Upper lobe of left lung (tissue), 6 donors: ENCODE results near the gene RBM12. TPM values are rescaled to one million over a fixed set of nuclear protein-coding genes. Genes with fewer than 3 reads are reported as not detected.

Experiments used
- ATAC-seq, 2 donors: fragments of 200-7000 bp; cut with Tn5 transposase; one replicate each; pipeline ENCODE4 v1.9.1; 2022; ENCODE audit warnings: mild to moderate bottlenecking in 2 of 2, moderate library complexity in 2 of 2; ENCODE audit not compliant: low FRiP score in 2 of 2
- DNase-seq, 2 donors: peaks; one replicate each; pipeline ENCODE4 v3.0.0-alpha.2; 2019 to 2020
- H3K27ac ChIP-seq, 4 donors: fragments of 200-600 bp; sonication (generic); one replicate each; pipeline ENCODE4 v1.5.1; 2016 to 2019
- H3K27me3 ChIP-seq, 4 donors: fragments of 200-600 bp; sonication (generic); one replicate each; pipeline ENCODE4 v1.5.1; 2017 to 2019
- H3K36me3 ChIP-seq, 4 donors: fragments of 200-600 bp; sonication (generic); one replicate each; pipeline ENCODE4 v1.5.1; 2016 to 2019
- H3K4me1 ChIP-seq, 4 donors: fragments of 200-600 bp; sonication (generic); one replicate each; pipeline ENCODE4 v1.5.1; 2018 to 2019
- H3K4me3 ChIP-seq, 4 donors: fragments of 200-600 bp; sonication (generic); one replicate each; pipeline ENCODE4 v1.5.1; 2017 to 2019; ENCODE audit warnings: mild to moderate bottlenecking in 2 of 4, moderate library complexity in 1 of 4
- H3K9me3 ChIP-seq, 4 donors: fragments of 200-600 bp; sonication (generic); one replicate each; pipeline ENCODE4 v1.5.1; 2018 to 2019
- EP300 ChIP-seq, 4 donors: sonication (generic); formaldehyde crosslinking; IDR thresholded peaks; one replicate each; pipeline ENCODE4 v1.5.1; 2017; ENCODE audit warnings: antibody characterized with exemption in 4 of 4, control low read depth in 2 of 4
- POLR2A ChIP-seq, 4 donors: fragments of 450-650 bp; IDR thresholded peaks; one replicate each; pipeline ENCODE4 v1.5.1; 2016 to 2017; ENCODE audit warnings: antibody characterized with exemption in 4 of 4, mild to moderate bottlenecking in 2 of 4
- POLR2AphosphoS5 ChIP-seq, 2 donors: sonication (generic); formaldehyde crosslinking; IDR thresholded peaks; one replicate each; pipeline ENCODE4 v1.5.1; 2017; ENCODE audit warnings: antibody characterized with exemption in 2 of 2
- WGBS, 2 donors: methylation state at CpG; one replicate each; pipeline ENCODE4 v1.1.5; 2017 to 2018; 5-methylcytosine and 5-hydroxymethylcytosine counted together
- total RNA-seq, 6 donors: library from RNA; depleted of rRNA in 4 of 6; stranded (reverse); fragments of >200 nt in 4 of 6; gene quantifications; one replicate each; pipeline versions ENCODE4 v1.1.0 to v1.2.1, GENCODE V29; 2016 to 2021
- TF ChIP-seq, protein P1 (sequence below), 6 experiments: fragments of 450-650 bp in 4 of 6; fragments of 200-600 bp in 2 of 6; sonication (generic) in 2 of 6; IDR thresholded peaks; one replicate each; pipeline ENCODE4 v1.5.1; 2016 to 2019; ENCODE audit warnings: antibody characterized with exemption in 6 of 6
- donor health status: DM: no; HTN: no; CAD: no; lungs with moderate emphysema.
- donor health status: DM: no; HTN: yes; CAD: no; lungs with severe emphysema.

The RBM12 gene
- total RNA-seq, 6 donors from 2014 or later: 14.1 to 64.9 (median 31.4) TPM

DNA sequence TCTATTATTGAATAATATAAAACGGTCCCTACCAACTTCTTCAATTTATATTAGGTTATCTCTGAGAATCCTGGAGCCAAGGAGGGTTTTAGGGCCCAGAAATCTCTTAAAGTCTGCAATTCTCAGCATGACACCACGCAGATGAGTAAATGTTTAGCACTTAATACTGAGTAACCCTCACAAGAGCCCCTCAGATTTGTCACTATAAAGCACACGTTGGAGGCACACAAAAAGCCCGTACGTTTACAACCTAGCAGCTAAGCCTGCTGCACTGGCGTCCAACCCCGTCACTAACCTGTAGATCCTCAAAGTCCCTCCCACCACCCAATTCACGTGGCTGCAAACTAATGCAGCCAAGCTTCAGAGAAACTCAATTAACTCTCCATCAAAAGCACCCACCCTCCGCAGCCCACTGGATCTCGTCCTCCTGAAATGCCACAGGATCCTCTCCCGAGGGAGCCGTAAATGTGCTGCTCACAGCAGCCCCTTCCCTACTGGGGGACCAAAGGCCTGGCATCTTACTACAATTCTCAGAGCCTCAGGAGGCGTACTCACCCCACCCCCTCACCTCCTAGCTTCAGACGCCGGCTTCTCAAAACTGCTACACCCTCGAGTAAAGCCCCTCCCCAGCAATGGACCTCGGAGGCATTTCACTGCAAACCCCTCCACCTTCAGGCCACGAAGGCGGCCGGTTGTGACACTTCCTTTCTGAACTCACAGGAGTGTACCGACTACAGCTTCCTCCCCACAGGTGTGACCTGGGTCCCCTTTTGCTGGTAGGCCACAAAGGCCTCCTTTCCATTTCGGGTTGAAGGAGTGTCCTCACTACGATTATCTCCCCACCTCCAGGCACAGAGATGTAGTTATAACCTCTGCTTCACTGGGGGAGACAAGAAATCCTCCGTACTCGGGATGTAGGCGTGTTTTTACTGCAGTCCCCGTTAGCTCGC is 909 bp downstream of the RBM12 start:
- ATAC-seq (peak; percentile 31 to 56), DNase-seq (peak in 1 of 2 donors; percentile 70)
- Histone ChIP-seq H3K4me3 (peak overlapping the region; percentile 45 to 80 (median 76)), H3K9me3 (no peaks in the 10 kb centered on the region), H3K36me3 (peaks cover 0 to 4% (median 3%) of the 10 kb centered on the region in 4 donors), H3K27me3 (no peaks in the 10 kb centered on the region), H3K27ac (peak overlapping the region; percentile 99 to 100 (median 100)), H3K4me1 (peaks cover 40 to 55% (median 43%) of the 10 kb centered on the region in 4 donors)
- TF ChIP-seq, protein P1, sequence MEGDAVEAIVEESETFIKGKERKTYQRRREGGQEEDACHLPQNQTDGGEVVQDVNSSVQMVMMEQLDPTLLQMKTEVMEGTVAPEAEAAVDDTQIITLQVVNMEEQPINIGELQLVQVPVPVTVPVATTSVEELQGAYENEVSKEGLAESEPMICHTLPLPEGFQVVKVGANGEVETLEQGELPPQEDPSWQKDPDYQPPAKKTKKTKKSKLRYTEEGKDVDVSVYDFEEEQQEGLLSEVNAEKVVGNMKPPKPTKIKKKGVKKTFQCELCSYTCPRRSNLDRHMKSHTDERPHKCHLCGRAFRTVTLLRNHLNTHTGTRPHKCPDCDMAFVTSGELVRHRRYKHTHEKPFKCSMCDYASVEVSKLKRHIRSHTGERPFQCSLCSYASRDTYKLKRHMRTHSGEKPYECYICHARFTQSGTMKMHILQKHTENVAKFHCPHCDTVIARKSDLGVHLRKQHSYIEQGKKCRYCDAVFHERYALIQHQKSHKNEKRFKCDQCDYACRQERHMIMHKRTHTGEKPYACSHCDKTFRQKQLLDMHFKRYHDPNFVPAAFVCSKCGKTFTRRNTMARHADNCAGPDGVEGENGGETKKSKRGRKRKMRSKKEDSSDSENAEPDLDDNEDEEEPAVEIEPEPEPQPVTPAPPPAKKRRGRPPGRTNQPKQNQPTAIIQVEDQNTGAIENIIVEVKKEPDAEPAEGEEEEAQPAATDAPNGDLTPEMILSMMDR (IDR thresholded peaks at IDR 0.05): no peak
- TF ChIP-seq POLR2A (IDR thresholded peaks at IDR 0.05): peak in 1 of 4 donors; percentile 21
- TF ChIP-seq EP300 (IDR thresholded peaks at IDR 0.05): no peak
- WGBS, 2 donors: 0 to 1% methylated on average over 17 to 28 of the region's 28 CpGs

- Histone ChIP-seq H3K27ac (peak overlapping the region in 2 of 4 donors; percentile 10 to 45), H3K4me1 (peaks cover 49 to 67% (median 54%) of the 10 kb centered on the region in 4 donors), H3K4me3 (peak overlapping the region in 3 of 4 donors; percentile 75 to 80 (median 76)), H3K36me3 (no peaks in the 10 kb centered on the region), H3K9me3 (no peaks in the 10 kb centered on the region), H3K27me3 (no peaks in the 10 kb centered on the region)
- TF ChIP-seq, protein P1 (IDR thresholded peaks at IDR 0.05): no peak
- no peak for TF ChIP-seq EP300 (IDR thresholded peaks at IDR 0.05)
- no peak for TF ChIP-seq POLR2AphosphoS5 (IDR thresholded peaks at IDR 0.05)
- no peak for TF ChIP-seq POLR2A (IDR thresholded peaks at IDR 0.05)
- ATAC-seq (no peak), DNase-seq (no peak)
- WGBS, 2 donors: 17 to 28% methylated on average over 2 of the region's 2 CpGs
Measured at GRCh38 chr20:35662551-35662950, 2.1 kb downstream of the RBM12 start.

DNA sequence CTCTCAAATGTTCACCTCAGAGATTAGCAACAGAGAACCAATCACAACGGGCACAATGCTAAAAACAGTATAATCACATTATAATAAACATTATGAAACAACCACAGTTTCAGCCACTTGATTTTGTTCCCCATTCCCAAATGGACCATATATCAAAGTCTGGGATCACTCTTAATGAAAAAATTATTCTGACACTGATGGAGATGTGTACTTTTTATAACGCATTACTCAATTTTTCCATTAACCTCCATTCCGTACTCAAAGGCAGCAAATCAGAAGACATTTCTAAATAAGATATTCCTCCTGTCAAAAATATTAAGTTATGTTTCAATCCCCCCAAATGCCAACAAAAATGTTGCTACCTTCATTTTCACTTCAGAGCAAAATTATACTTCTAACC is 2.8 kb downstream of the RBM12 start:
- DNase-seq (no peak), ATAC-seq (no peak)
- Histone ChIP-seq H3K9me3 (no peaks in the 10 kb centered on the region), H3K4me1 (peaks cover 55 to 74% (median 60%) of the 10 kb centered on the region in 4 donors), H3K27me3 (no peaks in the 10 kb centered on the region), H3K27ac (peak overlapping the region in 3 of 4 donors; percentile 10 to 50 (median 45)), H3K4me3 (peak overlapping the region in 1 of 4 donors; percentile 75), H3K36me3 (no peaks in the 10 kb centered on the region)
- TF ChIP-seq EP300 (IDR thresholded peaks at IDR 0.05) (no peak), POLR2AphosphoS5 (IDR thresholded peaks at IDR 0.05) (no peak), POLR2A (IDR thresholded peaks at IDR 0.05) (no peak)
- TF ChIP-seq, protein P1 (IDR thresholded peaks at IDR 0.05): no peak
- 27 to 34% methylated on average over 3 of the region's 3 CpGs for WGBS, 2 donors

DNA sequence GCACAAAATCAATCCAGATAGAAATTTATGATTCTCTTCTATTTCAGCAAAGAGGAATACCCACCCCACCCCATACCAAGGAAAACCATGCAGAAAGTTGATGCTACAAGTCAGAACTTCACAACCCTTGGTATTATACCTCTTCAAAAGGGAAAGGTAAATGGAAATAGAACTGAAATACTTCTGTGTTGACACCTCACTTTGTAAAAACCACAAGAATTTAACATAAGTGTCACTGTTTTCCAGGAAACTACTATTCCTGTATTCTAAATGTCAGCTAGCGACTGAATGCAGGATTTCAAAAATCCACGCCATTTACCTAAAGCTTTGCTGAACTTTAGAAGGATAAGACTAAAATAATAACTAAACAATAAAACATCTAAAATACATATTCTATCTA is 3.6 kb downstream of the RBM12 start:
- Histone ChIP-seq H3K27ac (peak overlapping the region in 3 of 4 donors; percentile 42 to 50 (median 45)), H3K27me3 (no peaks in the 10 kb centered on the region), H3K9me3 (no peaks in the 10 kb centered on the region), H3K36me3 (peaks cover 0 to 6% (median 0%) of the 10 kb centered on the region in 4 donors), H3K4me1 (peaks cover 61 to 80% (median 65%) of the 10 kb centered on the region in 4 donors), H3K4me3 (peak overlapping the region in 1 of 4 donors; percentile 75)
- DNase-seq: no peak
- no peak for ATAC-seq
- WGBS, 2 donors: 50 to 62% methylated on average over 2 of the region's 2 CpGs
- TF ChIP-seq, protein P1 (IDR thresholded peaks at IDR 0.05): no peak
- TF ChIP-seq POLR2A (IDR thresholded peaks at IDR 0.05): no peak
- TF ChIP-seq EP300 (IDR thresholded peaks at IDR 0.05): no peak
- TF ChIP-seq POLR2AphosphoS5 (IDR thresholded peaks at IDR 0.05): no peak
